Measurements from ENCODE around the gene FAM241A.

DNA sequence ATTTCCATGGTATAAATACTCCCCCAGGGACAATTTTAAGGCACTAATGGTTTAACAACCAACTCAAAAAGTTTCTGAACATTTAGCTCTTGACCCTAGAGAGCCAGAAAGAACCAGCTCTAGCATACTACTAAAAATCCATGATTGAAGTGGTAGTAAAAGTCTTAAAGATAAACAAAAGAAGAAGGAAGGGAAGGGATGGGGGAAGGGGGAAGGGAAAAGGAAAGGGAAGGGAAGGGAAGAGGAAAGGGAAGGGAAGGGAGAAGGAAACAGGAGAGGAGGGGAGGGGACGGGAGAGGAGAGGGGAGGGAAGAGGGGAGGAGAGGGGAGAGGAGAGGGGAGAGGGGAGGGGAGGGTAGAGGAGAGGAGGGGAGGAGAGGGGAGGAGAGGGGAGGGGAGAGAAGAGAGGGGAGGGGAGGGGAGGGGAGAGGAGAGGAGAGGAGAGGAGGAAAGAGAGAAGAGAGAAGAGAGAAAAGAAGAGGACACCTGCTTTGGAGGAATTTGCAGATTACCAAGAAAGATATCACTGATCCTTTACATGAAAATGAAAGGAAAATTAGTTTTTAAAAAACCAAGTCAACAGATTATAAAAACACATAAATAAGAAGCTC, 26.4 kb upstream of the FAM241A start:
- TF ChIP-seq, protein P1, sequence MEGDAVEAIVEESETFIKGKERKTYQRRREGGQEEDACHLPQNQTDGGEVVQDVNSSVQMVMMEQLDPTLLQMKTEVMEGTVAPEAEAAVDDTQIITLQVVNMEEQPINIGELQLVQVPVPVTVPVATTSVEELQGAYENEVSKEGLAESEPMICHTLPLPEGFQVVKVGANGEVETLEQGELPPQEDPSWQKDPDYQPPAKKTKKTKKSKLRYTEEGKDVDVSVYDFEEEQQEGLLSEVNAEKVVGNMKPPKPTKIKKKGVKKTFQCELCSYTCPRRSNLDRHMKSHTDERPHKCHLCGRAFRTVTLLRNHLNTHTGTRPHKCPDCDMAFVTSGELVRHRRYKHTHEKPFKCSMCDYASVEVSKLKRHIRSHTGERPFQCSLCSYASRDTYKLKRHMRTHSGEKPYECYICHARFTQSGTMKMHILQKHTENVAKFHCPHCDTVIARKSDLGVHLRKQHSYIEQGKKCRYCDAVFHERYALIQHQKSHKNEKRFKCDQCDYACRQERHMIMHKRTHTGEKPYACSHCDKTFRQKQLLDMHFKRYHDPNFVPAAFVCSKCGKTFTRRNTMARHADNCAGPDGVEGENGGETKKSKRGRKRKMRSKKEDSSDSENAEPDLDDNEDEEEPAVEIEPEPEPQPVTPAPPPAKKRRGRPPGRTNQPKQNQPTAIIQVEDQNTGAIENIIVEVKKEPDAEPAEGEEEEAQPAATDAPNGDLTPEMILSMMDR (IDR thresholded peaks at IDR 0.05) = no peak
- no peak for TF ChIP-seq POLR2A (IDR thresholded peaks at IDR 0.05)
- no peak for TF ChIP-seq EP300 (IDR thresholded peaks at IDR 0.05)
- no peak for TF ChIP-seq POLR2AphosphoS5 (IDR thresholded peaks at IDR 0.05)
